Urothelium cell line (cell line): ENCODE measurements around the gene RNF144B.
A peak's percentile ranks its signal among the peaks of the same experiment; 100 is the strongest.
"Not testable (repeated sequence)": the region's sequence is repeated elsewhere in the genome, so short reads cannot be mapped to it uniquely, and the experiment has no call there.

Experiments
- DNase-seq: peaks from one replicate; pipeline ENCODE4 v3.0.0; 2011; ENCODE audit warnings: low spot score, mixed read lengths
- FAIRE-seq: peaks from 2 replicates; lab custom pipeline; 2011; peaks lifted over from hg19 to GRCh38; lab: Jason Lieb, UNC

Gene RNF144B

DNA sequence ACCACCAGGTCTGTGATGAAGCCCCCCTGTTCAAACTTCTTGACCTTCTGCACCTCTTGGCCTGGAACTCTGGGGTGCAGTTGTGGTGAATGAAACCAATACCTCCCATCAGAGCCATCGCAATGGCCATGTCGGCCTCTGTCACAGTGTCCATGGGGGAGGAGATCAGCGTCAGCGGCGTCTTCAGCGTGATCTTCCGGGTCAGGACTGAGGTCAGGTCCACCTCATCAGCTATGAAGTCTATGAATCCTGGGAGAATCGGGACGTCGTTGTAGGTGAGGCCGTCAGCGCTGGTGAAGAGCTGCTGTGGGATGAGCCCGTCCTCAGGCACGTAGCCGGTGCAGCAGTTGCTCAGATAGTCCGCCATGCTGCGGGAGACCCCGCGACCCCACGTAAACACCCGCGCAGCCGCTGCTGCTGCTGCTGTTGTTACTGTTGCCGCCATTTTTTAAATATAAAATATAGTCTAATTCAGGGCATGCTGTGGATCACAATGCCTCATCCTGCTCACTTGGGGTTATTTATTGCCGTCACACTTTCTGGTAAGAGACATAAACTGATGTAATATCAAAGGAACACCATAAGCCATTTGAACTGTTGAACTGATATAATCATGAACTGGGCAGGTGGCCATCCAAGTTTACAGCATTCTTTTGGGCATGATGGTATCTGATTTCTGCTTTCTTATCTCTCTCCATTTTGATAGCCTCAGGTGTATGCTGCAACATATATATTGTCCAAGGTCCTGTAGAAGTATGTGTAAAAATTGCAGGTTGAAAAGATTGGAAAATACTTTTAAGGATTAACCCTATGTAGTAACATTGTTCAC lies 18.7 kb upstream of the RNF144B start:
- FAIRE-seq = no peak
- no peak for DNase-seq

DNA sequence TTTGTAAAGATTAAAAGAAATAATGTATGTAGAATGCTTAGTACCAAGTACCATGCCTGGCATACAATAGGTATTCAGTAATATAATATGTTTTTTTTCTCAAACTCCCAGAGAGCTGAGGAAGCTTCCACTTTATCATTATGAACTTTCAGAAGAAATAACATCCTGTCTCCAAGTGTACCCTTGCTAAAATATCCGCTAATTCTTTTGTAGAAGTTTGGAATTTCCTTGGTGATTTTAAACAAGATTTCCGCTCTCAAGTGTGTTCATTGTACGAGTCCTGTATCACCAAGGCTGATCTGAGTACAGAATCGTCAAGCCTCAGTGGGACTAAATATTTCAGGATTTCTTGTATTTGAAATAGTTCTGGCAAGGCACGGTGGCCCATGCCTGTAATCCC lies 16.1 kb upstream of the RNF144B start:
- FAIRE-seq (no peak), DNase-seq (no peak)

DNA sequence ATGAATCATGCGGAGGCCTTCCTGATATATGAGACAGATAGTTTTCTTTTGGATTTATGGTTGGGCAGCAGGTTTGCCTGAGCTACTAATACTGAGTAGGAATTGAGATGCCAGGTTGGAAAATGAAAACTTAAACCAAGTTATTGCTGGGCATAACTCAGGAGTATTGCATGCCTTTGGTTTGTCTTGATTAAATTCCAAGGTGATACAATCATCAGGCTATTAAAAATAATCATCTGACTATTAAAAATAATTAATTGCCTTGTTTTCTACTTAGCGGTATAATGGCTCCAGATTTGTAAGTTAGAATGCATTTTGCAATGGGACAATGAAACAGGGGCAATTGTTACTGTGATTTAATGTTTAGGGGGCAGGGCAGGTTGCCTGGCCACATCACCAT lies 15.5 kb upstream of the RNF144B start:
- no peak for DNase-seq
- FAIRE-seq = no peak

DNA sequence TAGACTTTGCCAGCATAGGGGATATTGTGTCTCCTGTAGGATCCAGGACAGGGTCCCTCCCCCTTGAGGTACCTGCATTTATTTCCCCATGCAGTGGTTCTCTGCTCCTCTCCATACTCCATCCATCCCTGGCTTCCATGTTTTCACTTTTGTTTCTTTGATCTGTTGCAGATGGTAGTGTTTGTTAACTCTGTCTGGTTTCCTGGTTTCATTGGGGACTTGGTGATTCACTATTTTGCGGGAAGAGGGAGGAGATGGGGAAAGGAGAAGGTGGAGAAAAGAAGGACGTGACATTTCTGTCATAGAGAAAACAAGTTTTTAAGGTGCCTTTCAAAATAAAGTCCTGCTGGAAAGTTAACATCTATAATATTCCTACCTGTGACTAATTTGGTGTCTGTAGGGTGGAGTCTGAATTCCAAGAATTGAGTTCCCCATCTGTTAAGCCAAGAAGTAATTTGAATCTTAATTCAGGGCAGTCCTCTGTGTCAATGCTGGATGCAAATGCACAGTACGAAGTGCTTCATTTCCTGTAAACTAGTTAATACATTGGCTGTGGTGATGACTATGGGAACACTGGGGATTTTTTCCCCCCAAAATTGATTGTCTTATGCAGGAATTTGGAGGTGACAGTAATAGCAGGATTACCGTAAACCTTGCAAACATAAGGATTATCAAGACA lies 6.9 kb upstream of the RNF144B start:
- FAIRE-seq (no peak), DNase-seq (no peak)

DNA sequence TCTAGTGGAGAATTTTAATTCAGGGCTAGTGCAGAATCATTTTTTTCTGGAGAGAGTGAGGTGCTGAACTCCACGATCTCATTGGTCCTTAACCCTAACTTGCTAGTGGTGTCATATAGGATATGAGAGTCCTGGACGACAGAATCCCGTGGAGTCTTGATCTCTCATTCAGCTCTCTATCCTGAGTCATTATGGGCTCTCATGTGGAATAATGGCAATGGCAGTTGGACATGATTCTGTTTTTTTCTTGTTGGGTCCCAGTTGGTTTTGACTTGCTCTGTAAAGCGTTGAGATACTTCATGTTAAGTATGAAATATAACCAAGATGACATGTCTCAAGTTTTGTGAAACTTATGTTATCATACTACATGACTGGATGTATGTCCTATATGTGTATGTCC lies 6.3 kb upstream of the RNF144B start:
- no peak for FAIRE-seq

DNA sequence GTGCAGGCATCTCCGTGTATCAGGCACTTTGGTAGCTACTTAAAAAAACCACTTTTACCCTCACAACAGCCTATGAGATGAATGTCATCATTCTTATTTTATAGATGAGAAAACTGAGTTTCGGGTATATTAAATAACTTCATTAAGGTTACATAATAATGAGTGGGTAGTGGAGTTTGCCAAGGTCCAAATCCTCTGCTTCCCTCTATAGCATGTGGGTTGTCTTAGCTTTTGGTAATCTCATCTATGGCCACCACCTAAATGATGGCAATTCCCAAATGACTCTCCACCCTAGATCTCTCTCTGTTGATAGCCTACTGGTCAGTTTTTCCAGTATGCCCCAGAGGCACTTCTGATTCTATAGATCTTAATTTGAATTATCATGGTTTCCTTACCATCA lies 3.7 kb upstream of the RNF144B start:
- DNase-seq (no peak), FAIRE-seq (no peak)

More for the DNA sequence above, 6.3 kb upstream of the RNF144B start:
- DNase-seq = no peak

DNA sequence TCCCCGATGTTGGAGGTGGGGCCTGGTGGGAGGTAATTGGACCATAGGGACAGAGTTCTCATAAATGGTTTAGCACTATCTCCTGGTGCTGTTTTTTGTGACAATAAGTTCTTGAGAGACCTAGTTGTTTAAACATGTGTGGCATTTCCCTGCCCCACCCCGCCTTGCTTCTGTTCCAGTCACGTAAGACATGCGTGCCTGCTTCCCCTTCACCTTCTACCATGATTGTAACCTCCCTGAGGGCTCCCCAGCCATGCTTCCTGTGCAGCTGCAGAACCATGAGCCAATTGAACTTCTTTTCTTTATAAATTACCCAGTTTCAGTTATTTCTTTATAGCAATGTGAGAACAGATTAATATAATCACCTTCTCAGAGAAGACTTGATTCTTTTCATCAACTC lies 2.5 kb upstream of the RNF144B start:
- FAIRE-seq (no peak), DNase-seq (no peak)

DNA sequence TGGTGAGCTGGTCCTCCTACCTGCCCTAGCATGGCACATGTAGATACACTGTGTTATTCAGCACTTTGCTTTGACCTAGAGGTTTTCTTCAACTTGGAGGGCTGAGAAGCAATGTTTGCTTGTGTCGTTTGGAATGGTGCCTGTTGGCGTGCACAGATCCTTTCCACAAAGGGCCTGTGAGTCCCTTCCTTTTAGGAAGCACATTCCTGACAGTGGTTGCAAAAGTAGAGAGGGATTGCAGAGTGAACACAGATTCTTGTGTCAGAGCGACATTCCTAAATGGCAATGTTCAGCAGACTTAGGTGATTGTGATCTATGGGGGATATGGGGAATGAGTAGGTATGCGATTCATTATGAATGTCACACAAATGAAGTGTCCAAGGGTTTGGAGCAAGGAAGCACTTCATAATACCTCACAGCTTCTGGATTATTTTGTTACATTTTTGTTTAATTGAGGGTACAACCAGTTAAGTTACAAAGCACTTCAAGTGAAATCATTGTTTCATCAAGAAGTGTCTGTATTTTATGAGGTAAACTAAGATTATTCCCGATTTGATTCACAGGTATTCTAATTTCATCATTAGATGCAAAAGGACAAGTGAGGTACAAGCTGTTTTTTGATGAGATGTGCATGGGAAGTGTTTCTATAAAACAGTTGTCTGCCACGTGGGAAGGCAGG lies 713 bp upstream of the RNF144B start:
- DNase-seq (no peak), FAIRE-seq (no peak)

DNA sequence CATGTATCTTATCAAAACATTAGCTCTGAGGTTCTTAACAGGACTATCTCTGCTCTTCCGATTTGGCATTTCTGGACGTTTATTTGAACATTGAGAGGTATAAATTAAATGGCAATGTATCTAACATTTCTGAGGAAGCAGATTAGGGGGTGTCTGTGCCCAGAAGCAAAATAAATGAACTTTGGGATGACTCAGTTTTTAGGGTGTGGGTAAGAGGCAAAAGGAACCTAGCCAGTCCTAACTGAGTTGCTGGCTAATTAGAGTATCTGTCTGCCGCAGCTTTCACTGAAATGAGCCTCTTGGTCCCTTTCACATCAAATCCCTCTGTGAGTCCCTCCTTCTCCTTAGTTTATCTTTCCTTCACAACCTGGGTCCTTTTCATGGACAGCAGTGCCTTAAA lies 1.1 kb downstream of the RNF144B start:
- FAIRE-seq (no peak), DNase-seq (no peak)

DNA sequence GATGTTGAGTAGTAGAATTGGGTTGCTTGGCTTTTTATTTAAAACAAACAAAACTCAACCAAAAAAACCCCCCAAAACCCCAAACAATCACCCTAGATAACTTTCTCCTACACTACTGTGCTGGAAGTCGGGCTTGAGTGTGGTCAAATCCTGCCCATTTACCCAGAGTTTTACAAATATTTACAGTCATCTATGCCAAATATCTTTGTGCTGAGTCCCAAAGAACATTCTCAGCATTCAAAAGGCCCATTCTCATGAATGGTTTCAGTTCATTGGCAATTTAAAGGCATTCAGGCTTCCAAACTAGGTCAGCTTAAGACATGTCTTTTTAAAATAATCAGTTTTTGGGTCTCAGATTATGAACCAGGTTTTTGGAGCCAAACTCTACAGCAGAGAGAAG lies 1.8 kb downstream of the RNF144B start:
- DNase-seq = peak; percentile 17
- FAIRE-seq = no peak

DNA sequence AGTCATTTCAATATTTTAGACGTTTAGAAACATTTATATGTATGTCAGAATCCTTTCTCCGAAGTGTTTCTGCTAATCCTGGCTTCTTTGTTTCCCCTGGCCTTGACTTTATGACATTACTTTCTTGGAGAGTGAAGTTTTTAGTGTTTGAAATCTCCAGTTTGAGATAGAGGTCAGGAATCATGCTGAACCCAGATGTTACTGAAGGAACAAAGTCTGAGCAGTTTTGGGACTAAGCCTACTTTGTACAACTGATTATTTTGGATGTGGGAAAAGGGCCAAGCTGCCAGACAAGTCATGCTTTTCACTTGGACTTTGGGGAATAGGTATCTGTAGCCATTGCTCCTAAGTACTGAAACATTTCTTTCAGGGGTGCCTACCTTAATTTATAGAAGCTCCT lies 2.3 kb downstream of the RNF144B start:
- no peak for DNase-seq
- no peak for FAIRE-seq

DNA sequence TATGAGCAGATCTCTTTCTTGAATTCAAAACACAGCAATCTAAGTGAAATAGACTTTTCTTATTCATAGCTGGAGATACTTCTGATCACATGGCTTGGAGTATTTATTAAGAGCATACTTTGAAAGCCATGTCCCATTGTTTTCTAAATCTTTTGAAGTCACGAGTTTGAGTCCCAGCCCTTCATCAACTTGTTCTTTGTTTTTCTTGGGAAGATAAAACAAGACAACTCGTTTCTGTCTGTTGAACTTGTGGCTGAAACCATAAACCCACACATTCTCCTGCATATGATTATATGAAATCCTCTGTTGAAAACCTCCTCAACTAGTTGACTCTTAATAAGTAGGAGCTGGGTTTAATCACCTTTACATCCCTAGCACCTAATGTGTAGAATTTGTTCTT lies 3.3 kb downstream of the RNF144B start:
- FAIRE-seq = no peak
- DNase-seq = no peak

DNA sequence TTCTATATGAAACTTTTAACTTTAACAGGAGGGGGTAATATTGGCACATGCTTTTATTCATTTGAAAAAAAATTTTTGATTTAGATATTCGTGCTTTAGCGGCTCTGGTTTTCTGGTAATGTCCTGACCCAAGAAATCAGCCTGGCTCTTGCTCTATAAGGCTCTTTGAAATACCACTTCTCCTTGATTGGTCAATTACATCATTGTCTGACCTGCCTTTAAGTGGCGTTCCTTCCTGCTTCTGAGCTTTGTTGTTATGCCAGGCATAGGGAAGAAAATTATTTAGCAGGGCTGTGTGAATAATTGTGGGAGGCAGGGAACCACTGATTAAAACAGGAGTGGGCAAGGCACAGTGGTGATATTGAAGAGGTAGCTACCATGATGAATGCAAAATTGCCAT lies 3.9 kb downstream of the RNF144B start:
- no peak for FAIRE-seq
- DNase-seq = no peak

DNA sequence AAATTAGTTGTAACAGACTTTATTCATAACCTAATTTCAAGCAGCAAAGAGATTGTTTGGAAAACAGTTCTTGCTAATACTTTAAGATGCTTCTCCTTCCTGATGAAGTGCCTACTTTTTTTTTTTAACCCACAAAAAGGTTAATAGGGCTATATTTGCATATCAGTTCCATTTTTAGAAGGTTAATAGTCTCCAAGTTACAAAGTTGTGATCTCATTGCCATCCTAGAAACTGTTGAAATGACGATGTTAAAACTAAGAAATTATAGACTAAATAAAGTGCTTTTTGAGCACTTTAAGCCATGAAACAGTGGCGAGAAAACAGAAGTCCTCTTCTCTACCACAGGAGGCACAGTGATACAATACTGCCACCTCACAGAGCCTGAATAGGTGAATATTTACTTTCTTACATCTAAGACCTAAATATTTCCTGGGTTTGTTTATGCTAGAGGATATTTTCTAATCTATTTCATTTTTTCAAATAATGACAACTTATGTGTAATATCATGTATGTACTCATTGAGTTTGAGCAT lies 5.3 kb downstream of the RNF144B start:
- no peak for DNase-seq

DNA sequence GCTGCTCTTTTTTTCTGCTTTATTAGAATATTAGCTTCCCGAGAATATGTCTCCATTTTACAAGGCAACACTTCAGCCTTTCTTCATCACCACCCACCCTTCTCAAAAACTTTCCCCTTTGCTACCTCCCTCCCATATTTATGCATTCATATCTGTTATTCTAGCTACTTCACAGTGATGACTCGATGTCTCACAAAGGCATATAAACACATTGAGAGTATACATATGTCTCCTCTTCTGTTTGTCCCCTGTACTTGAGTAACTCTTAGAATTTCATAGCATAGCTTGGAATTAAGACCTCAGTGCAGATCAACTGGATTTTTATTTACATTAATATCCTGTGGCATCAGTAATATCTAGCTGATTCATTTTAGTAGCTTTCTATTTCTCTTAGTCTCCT lies 6.5 kb downstream of the RNF144B start:
- no peak for FAIRE-seq

More for the DNA sequence above, 5.3 kb downstream of the RNF144B start:
- FAIRE-seq = no peak

DNA sequence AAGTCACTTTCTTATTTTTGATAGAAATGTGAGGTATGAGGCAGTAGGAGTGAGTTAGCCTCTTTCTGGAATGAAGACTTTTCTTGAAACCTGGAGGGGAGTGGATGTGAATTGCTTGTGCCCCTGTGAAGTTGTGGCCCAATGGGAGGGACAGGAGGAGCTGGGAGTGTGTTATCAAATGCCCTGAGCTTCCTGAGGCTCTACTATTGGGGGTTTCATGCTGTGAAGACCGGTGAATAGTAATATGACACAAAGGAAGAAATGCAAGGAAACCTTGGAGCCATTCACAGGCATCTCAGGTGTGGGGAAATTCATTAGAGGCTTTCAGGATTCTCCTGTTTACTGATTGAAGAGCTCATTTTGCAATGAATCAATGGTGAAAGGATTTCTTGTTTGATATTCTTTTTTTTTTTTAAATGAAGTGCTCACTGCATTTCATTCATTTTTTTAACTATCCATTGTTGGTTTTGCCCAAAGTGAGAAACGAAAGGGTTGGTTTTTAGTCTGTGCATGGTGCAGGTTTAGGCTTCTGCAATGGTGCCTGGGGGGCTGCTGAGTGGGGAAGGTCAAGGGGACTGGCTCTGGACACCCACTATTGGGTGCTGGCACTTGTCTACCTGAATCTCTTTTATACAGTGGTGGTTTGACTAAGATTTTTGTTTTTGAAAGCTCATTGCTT lies 8.2 kb downstream of the RNF144B start:
- FAIRE-seq = no peak
- no peak for DNase-seq

More for the DNA sequence above, 6.5 kb downstream of the RNF144B start:
- DNase-seq = no peak

DNA sequence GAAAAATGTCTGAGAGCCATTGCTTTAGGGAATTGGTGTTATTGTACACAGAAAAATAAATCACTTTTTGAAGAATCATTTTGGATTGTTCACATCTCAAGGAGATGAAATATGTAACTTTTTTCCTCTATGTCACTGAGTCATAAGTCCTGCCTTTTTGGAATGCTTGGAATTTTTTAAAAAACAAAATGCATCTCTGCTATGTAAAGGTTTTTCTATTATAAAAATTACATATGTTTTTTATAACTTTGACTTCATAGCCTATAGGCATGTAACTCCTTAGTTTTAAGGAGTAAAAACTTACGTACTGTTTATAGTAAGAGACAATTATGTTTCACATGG lies 8.7 kb downstream of the RNF144B start:
- FAIRE-seq (no peak), DNase-seq (no peak)

DNA sequence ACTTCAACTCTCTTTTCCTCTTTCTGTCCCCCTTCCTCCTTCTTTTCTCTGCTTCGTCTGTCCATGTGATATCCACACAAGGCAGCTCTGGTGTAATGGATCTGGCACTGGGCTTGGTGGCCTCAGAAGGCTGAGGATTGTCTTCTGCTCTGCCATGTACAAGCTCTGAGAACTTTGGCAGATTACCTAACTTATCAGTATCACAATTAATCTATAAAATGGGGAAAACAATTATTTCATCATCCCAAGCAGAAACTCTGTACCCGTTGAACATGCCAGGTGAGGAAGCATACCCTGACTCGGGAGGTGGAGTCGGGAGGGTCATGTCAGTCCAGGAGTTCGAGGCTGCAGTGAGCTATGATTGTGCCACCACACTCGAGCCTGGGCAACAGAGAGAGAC lies 10.6 kb downstream of the RNF144B start:
- DNase-seq (no peak), FAIRE-seq (no peak)

DNA sequence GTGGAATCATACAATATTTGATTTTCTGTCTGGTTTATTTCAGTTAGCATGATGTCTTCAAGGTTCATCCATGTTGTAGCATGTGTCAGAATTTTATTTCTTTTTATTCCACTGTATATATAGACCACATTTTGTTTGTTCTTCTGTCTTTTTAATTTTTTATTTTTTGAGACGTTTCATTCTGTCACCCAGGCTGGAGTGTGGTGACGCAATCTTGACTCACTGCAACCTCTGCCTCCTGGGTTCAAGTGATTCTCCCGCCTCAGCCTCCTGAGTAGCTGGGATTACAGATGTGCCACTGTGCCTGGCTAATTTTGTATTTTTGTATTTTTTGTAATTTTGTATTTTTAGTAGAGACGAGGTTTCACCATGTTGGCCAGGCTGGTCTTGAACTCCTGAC lies 11.1 kb downstream of the RNF144B start:
- DNase-seq, FAIRE-seq: not testable (repeated sequence)

DNA sequence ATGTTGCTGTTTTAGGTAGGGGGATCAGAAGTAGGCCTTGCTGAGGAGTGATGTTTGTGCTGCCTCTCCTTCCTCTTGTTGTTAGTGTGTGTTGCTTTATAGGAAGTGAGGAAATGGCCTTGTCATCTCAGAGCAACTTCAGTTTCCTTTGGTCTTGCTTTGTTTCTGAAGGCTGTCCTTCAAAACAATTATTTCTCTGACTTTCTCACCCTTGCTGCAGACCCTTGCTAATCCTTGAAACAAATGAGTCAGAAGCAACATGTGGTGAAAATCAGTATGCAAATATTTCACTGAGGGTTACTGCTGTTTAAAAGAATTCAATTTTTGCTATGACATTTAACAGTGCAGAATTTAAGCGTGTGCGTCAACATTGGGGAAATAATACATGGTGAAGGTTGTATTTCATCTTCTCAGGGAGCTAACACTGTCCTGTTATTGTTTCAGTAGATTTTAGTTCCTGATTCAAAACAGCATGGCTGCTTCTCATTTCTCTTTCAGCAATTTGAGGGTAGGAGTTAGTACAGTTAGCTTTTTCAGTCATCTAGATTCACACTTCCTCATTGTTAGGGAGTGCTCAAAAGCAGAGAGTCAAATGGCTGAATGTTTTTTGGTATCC lies 13.8 kb downstream of the RNF144B start:
- FAIRE-seq (no peak), DNase-seq (no peak)

DNA sequence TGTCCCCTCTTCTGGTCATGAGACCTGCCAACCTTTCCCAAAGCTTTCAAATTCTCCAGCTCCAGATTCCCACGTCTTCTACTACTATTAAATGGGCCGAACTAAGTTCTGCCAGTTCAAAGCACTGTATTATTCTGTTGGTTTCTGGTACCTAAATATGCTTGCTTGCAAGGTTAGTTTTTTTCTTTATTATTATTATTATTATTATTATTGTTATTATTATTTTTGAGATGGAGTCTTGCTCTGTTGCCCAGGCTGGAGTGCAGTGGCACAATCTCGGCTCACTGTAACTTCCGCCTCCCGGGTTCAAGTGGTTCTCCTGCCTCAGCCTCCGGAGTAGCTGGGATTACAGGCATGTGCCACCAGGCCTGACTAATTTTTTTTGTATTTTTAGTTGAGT lies 17.8 kb downstream of the RNF144B start:
- FAIRE-seq, DNase-seq: not testable (repeated sequence)
